Endothelial cell of umbilical vein (primary cell): ENCODE data around the gene PIGO. TPM values are rescaled to one million over a fixed set of nuclear protein-coding genes. Genes with fewer than 3 reads are reported as not detected.

ENCODE experiments used
- BruUV-seq: library from RNA; stranded (reverse); fragments of 400-500 nt; replicated peaks from 2 replicates; lab custom pipeline; 2021; lab: Mats Ljungman, UMichigan
- CTCF ChIA-PET: fragments of 300-600, 350-600 bp; sonication (Branson Sonifier 250); formaldehyde crosslinking; loops from one replicate; lab custom pipeline; 2021; ENCODE audit warnings: antibody characterized with exemption, inconsistent platforms; lab: Charles Lee
- POLR2A ChIA-PET: fragments of 300-600, 350-600 bp; sonication (Branson Sonifier 250); formaldehyde crosslinking; loops from one replicate; lab custom pipeline; 2021; ENCODE audit warnings: antibody characterized with exemption, inconsistent platforms; lab: Charles Lee
- DNase-seq: peaks from one replicate; pipeline ENCODE4 v3.0.0-alpha.2; 2011; ENCODE audit warnings: low read depth, low spot score
- FAIRE-seq: peaks from 2 replicates; lab custom pipeline; 2011; peaks lifted over from hg19 to GRCh38; lab: Jason Lieb, UNC
- H2AFZ ChIP-seq: 2 replicates; pipeline ENCODE4 v1.6.0; 2012; ENCODE audit warnings: low read depth, low read length, control low read depth, inconsistent platforms
- H3K27ac ChIP-seq: 2 replicates; pipeline ENCODE4 v1.5.1; 2011; ENCODE audit warnings: low read depth, mild to moderate bottlenecking, control low read depth, low read length, moderate library complexity; ENCODE audit not compliant: insufficient read depth
- H3K27me3 ChIP-seq, 2 experiments: 2 replicates each; pipeline versions ENCODE4 v1.6.0 to v1.6.1; 2011; ENCODE audit warnings: low read length in 2 of 2, mixed read lengths in 1 of 2; ENCODE audit not compliant: control insufficient read depth in 2 of 2, insufficient read depth in 2 of 2
- H3K36me3 ChIP-seq, 2 experiments: 2 replicates in 1 of 2; 3 replicates in 1 of 2; pipeline ENCODE4 v1.5.1; 2011; ENCODE audit warnings: low read length in 2 of 2, mild to moderate bottlenecking in 1 of 2, moderate library complexity in 1 of 2; ENCODE audit not compliant: control insufficient read depth in 2 of 2, insufficient read depth in 2 of 2; ENCODE audit errors: extremely low read depth in 1 of 2
- H3K4me1 ChIP-seq: 3 replicates; pipeline ENCODE4 v1.5.1; 2011; ENCODE audit warnings: mild to moderate bottlenecking, low read length; ENCODE audit not compliant: control insufficient read depth, insufficient read depth; ENCODE audit errors: extremely low read depth
- H3K4me2 ChIP-seq: 2 replicates; pipeline ENCODE4 v1.6.1; 2011; ENCODE audit warnings: low read length, control low read depth, mixed read lengths; ENCODE audit not compliant: insufficient read depth
- H3K4me3 ChIP-seq, 3 experiments: fragments of 200-600 bp in 1 of 3; sonication (generic), shearing (Covaris generic) in 1 of 3; replicated peaks in 1 of 3; 2 replicates each; pipeline ENCODE4 v1.5.1; 2011 to 2016; ENCODE audit warnings: control low read depth in 3 of 3, low read length in 3 of 3, mild to moderate bottlenecking in 2 of 3, inconsistent platforms in 1 of 3, low read depth in 1 of 3, moderate library complexity in 1 of 3; ENCODE audit not compliant: insufficient read depth in 1 of 3
- H3K79me2 ChIP-seq: 2 replicates; pipeline ENCODE4 v1.6.0; 2012; ENCODE audit warnings: low read length, inconsistent platforms; ENCODE audit not compliant: control insufficient read depth, insufficient read depth
- H3K9ac ChIP-seq: replicated peaks from 2 replicates; pipeline ENCODE3; 2011; ENCODE audit warnings: low read length, control low read depth; ENCODE audit not compliant: insufficient read depth; ENCODE audit errors: extremely low read depth
- H3K9me1 ChIP-seq: replicated peaks from 3 replicates; pipeline ENCODE4 v1.6.0; 2011; ENCODE audit warnings: mild to moderate bottlenecking, low read length; ENCODE audit not compliant: control insufficient read depth, insufficient read depth; ENCODE audit errors: extremely low read depth
- H3K9me3 ChIP-seq: replicated peaks from 2 replicates; pipeline ENCODE4 v1.5.1; 2012; ENCODE audit warnings: low read length, inconsistent platforms; ENCODE audit not compliant: control insufficient read depth, insufficient read depth
- H4K20me1 ChIP-seq: replicated peaks from 2 replicates; pipeline ENCODE3; 2011; ENCODE audit warnings: mild to moderate bottlenecking, low read length; ENCODE audit not compliant: control insufficient read depth, insufficient read depth; ENCODE audit errors: extremely low read depth
- EZH2 ChIP-seq: IDR thresholded peaks from 2 replicates; pipeline ENCODE4 v1.6.1; 2012; ENCODE audit warnings: borderline replicate concordance, low read depth, mild to moderate bottlenecking, moderate library complexity, low read length, inconsistent platforms; ENCODE audit not compliant: severe bottlenecking
- FOS ChIP-seq: IDR thresholded peaks from 2 replicates; pipeline ENCODE4 v1.6.1; 2011; ENCODE audit warnings: mild to moderate bottlenecking, low read length, moderate library complexity, borderline replicate concordance; ENCODE audit not compliant: insufficient read depth
- GATA2 ChIP-seq: IDR thresholded peaks from 2 replicates; pipeline ENCODE4 v1.7.0; 2011; ENCODE audit warnings: low read depth, mild to moderate bottlenecking, moderate library complexity, mixed read lengths, low read length; ENCODE audit not compliant: insufficient read length, insufficient read depth
- JUN ChIP-seq: IDR thresholded peaks from 2 replicates; pipeline ENCODE4 v1.6.1; 2011; ENCODE audit warnings: borderline replicate concordance, low read depth; ENCODE audit not compliant: insufficient read length, insufficient read depth
- MYC ChIP-seq: IDR thresholded peaks from one replicate; pipeline ENCODE4 v1.6.1; 2011; ENCODE audit warnings: mild to moderate bottlenecking, low read depth, low read length
- POLR2A ChIP-seq: IDR thresholded peaks from 2 replicates; pipeline ENCODE4 v1.6.1; 2012; ENCODE audit warnings: low read depth, mild to moderate bottlenecking, control low read depth, low read length
- POLR2AphosphoS5 ChIP-seq: IDR thresholded peaks from 2 replicates; pipeline ENCODE4 v1.6.1; 2012; ENCODE audit warnings: low read depth, mild to moderate bottlenecking, control low read depth, low read length, moderate library complexity; ENCODE audit not compliant: insufficient read depth
- dilution Hi-C: fragments of 300-500 bp; cut with MboI; formaldehyde crosslinking; loops from one replicate; pipeline ENCODE4 v1.15.0; 2019; ENCODE audit warnings: low sequenced_read_pairs; ENCODE audit not compliant: extremely low pct_ligation_motif_present
- intact Hi-C: fragments of 100-400 bp; cut with micrococcal nuclease; formaldehyde crosslinking; loops from one replicate; pipeline ENCODE4 v1.10.0; 2022
- polyA plus RNA-seq, 4 experiments: library from polyadenylated mRNA; depleted of rRNA in 3 of 4; stranded (reverse) in 3 of 4; unstranded in 1 of 4; fragments of >200 nt; gene quantifications; 2 replicates each; pipeline versions ENCODE4 v1.2.1 to v1.2.3, GENCODE V29; 2011 to 2012; ENCODE audit warnings: missing spikeins in 1 of 4
- total RNA-seq: library from RNA; stranded (reverse); gene quantifications from 2 replicates; pipeline ENCODE4 v1.2.3, GENCODE V29; 2021
- TF ChIP-seq, protein P1 (sequence below), 2 donors: IDR thresholded peaks; 1 replicate in 1 of 2; 2 replicates in 1 of 2; pipeline ENCODE4 v1.5.1; 2011; ENCODE audit warnings: low read length in 2 of 2, mild to moderate bottlenecking in 2 of 2, moderate library complexity in 2 of 2, control low read depth in 1 of 2, inconsistent platforms in 1 of 2, low read depth in 1 of 2; ENCODE audit not compliant: insufficient read depth in 1 of 2; ENCODE audit errors: extremely low read depth in 1 of 2
- TF ChIP-seq, protein P2 (sequence below): IDR thresholded peaks from 2 replicates; pipeline ENCODE4 v1.6.1; 2011; ENCODE audit not compliant: insufficient read depth, insufficient read length

Gene PIGO
- total and polyA plus RNA-seq, 2 donors (not counting 3 experiments of a cell fraction or from before 2014, with no cell fraction given), result 23.5 to 27.3 TPM

DNA sequence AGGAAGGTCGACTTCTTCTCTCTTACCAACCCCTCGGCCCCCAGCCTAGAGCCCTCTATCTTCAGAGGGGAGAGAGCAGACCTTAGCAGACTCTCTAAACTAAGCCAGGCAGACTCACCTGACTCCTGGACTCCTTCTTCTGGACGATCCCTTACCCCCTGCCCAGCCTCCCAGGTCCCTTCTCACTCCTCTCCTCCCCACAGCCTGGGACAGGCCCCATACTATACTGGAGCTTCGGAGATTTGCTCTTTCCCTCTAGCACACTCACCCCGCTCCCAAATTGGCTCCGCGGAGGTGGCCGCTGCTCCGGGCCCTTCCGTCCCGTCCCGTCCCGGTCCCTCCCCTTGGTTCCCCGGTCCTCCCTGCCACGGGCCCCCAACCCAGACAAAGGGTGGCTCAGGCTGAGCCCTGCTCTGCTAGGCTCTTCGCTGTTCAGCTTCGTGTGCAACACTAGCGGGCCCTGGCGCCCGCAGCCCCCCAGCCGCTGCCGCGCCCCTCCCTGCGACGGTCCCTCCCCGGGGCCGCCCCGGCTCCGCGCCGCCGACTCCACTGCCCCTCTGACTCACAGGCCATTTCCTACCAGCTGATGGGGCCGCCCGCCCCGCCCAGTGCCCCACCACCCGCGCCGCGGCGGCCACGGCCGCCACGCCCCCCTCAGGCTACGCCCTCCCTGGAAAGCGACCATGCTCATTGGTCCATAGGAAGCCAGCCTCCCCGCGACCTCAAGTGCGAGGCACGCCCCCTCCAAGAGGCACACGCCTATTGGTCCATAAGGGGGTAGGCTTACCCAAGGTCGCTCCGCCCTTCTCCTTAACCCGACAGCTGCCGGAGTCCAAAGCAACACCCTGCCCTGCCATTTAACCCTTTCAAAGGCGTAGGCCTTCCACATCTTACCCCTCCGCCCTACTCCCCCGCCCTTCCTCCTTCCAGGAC is 14.9 kb upstream of the PIGO start:
- peak; percentile 90 for TF ChIP-seq POLR2AphosphoS5
- TF ChIP-seq POLR2A, result peak; percentile 72
- TF ChIP-seq GATA2, result no peak
- peak; percentile 70 for TF ChIP-seq FOS
- Histone ChIP-seq H3K9me3 (no peaks in the 10 kb centered on the region), H3K9me1 (no peaks in the 10 kb centered on the region), H3K27ac (peak overlapping the region; percentile 92), H4K20me1 (no peaks in the 10 kb centered on the region), H3K4me1 (peaks cover 47% of the 10 kb centered on the region), H2AFZ (peak overlapping the region; percentile 18), H3K79me2 (peaks cover 30% of the 10 kb centered on the region), H3K36me3 (peaks cover 3 to 20% of the 10 kb centered on the region in 2 experiments), H3K27me3 (no peaks in the 10 kb centered on the region), H3K9ac (peak overlapping the region; percentile 87), H3K4me2 (peak overlapping the region; percentile 76), H3K4me3 (peak overlapping the region; percentile 45 to 85 (median 60))
- dilution Hi-C loops (no loop called here), intact Hi-C loops (loop anchor here (1.0 to 5.0 kb wide), 6 partner anchors 8 to 491 kb away; partner anchors contain the start of genes DNAJB5, PIGO and STOML2)
- peak; percentile 99 for FAIRE-seq
- CTCF ChIA-PET, result interaction anchor here (0.8 to 2.7 kb wide), 4 partner anchors 15 to 351 kb away, joined by 3 to 10 read pairs (median 4); partner anchors contain the start of gene PIGO
- no TSS peak for BruUV-seq
- peak; percentile 98 for DNase-seq
- POLR2A ChIA-PET, result interaction anchor here (0.8 to 1.7 kb wide), 3 partner anchors 8 to 39 kb away, joined by 3 to 8 read pairs (median 6); partner anchors contain the start of genes STOML2 and VCP

DNA sequence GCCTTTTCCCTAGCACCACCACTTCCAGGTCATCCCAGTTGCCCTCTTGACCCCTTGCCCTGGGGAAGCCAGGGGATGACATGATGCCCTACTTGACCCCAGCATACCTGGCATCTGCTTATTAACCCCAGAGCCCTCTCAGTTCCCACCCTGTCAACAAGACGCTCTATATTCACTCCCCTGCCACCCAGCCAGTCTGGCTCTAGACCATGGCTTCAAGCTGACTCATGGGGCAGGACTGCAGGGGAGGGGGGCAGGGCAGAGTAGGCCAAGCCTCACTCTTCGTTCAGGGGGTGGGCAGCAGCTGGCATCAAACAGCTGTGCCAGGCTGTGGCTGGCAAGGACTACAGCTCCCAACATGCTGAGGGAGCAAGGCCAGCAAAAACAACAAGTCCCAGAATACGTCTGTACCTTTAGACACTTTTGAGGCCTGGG is 14.0 kb upstream of the PIGO start:
- Histone ChIP-seq H3K4me1 (peaks cover 47% of the 10 kb centered on the region), H3K79me2 (peaks cover 30% of the 10 kb centered on the region), H2AFZ (no peak overlapping the region), H3K9me3 (no peaks in the 10 kb centered on the region), H3K27me3 (no peaks in the 10 kb centered on the region), H3K4me3 (peak overlapping the region in 2 of 3 experiments; percentile 60 to 85), H3K9me1 (no peaks in the 10 kb centered on the region), H3K36me3 (peaks cover 3 to 29% of the 10 kb centered on the region in 2 experiments), H3K27ac (peak overlapping the region; percentile 89), H4K20me1 (no peaks in the 10 kb centered on the region), H3K4me2 (peak overlapping the region; percentile 76), H3K9ac (peak overlapping the region; percentile 87)
- DNase-seq (peak; percentile 62), FAIRE-seq (peak; percentile 79)
- TF ChIP-seq, protein P1, sequence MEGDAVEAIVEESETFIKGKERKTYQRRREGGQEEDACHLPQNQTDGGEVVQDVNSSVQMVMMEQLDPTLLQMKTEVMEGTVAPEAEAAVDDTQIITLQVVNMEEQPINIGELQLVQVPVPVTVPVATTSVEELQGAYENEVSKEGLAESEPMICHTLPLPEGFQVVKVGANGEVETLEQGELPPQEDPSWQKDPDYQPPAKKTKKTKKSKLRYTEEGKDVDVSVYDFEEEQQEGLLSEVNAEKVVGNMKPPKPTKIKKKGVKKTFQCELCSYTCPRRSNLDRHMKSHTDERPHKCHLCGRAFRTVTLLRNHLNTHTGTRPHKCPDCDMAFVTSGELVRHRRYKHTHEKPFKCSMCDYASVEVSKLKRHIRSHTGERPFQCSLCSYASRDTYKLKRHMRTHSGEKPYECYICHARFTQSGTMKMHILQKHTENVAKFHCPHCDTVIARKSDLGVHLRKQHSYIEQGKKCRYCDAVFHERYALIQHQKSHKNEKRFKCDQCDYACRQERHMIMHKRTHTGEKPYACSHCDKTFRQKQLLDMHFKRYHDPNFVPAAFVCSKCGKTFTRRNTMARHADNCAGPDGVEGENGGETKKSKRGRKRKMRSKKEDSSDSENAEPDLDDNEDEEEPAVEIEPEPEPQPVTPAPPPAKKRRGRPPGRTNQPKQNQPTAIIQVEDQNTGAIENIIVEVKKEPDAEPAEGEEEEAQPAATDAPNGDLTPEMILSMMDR (IDR thresholded peaks at IDR 0.05; ENCODE audit: extremely low read depth in 1 of 2, insufficient read depth in 1 of 2, low read depth in 1 of 2, low read length in 2 of 2), result no peak
- peak; percentile 30 for TF ChIP-seq POLR2AphosphoS5
- no peak for TF ChIP-seq GATA2
- peak; percentile 12 for TF ChIP-seq POLR2A
- TF ChIP-seq, protein P2, sequence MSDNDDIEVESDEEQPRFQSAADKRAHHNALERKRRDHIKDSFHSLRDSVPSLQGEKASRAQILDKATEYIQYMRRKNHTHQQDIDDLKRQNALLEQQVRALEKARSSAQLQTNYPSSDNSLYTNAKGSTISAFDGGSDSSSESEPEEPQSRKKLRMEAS, result no peak
- TF ChIP-seq FOS, result peak; percentile 55
- TF ChIP-seq MYC, result no peak
- no peak for TF ChIP-seq EZH2
- TF ChIP-seq JUN, result no peak
- POLR2A ChIA-PET, result interaction anchor here (0.8 kb wide), 1 partner anchor 38 kb away, joined by 3 read pairs; the partner anchor contains the start of gene VCP
- intact Hi-C loops, result loop anchor here (2.0 to 5.0 kb wide), 3 partner anchors 122 to 492 kb away; partner anchors contain the start of gene DNAJB5
- CTCF ChIA-PET, result interaction anchor here (0.8 to 2.7 kb wide), 4 partner anchors 14 to 350 kb away, joined by 3 to 10 read pairs (median 4); partner anchors contain the start of gene PIGO
- dilution Hi-C loops, result no loop called here
- BruUV-seq, result no TSS peak
